ENCODE data around the gene SNX15.

- no peak for TF ChIP-seq CTCF (IDR thresholded peaks at IDR 0.05; ENCODE audit: low read depth, low read length)
- TF ChIP-seq MAX (IDR thresholded peaks at IDR 0.05; ENCODE audit: low read depth, low read length), result no peak
Measured at GRCh38 chr11:65065851-65066250, 38.6 kb downstream of the SNX15 start.
